Renal cortex interstitium (tissue), 11 donors: ENCODE measurements around the gene TNS4. TPM values are rescaled to one million over a fixed set of nuclear protein-coding genes. Genes with fewer than 3 reads are reported as not detected.

Experiments used
- DNase-seq, 11 donors: peaks; one replicate each; pipeline ENCODE4 v3.0.0-alpha.2; 2013; ENCODE audit warnings: low read depth in 9 of 11, low spot score in 4 of 11; ENCODE audit errors: extremely low read depth in 1 of 11
- polyA plus RNA-seq, 3 donors: library from polyadenylated mRNA; unstranded; fragments of 120-200 nt; gene quantifications; one replicate each; pipeline ENCODE4 v1.2.1, GENCODE V29; 2013; ENCODE audit not compliant: insufficient read length in 3 of 3

TNS4 gene
- polyA plus RNA-seq, 3 donors, result 0.03 to 0.06 (median 0.03) TPM

DNA sequence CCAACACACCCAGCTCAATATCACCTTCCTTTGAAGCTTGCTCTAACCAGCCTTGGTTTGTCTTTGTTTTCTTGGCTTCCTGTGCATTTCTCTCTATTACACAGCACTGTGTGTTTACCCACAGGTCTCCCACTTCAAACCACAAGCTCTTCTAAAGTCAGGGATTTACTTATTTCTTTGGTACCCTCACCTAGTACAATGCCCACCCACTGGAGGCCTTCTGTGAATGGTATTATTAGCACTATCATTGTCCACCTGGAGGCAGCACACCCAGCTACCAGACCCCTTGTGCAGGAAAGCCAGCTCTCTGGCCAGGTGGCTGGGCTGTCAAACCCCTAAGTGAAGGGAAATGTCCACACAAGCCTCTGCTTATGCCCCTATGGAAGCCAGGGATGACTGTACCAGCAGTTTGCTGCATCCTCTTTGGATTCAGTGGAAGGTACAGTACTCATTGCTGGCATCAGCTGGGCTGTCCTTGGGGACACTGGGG is 74.4 kb downstream of the TNS4 start:
- no peak for DNase-seq

Other genes with a start within 250 kb of the TNS4 start
- gene CDC6, start 213.7 kb downstream of the TNS4 start, polyA plus RNA-seq, result 10 to 100 TPM; 17.1 to 27.8 (median 25.1) TPM
- gene RARA, start 192.4 kb downstream of the TNS4 start, polyA plus RNA-seq, result 10 to 100 TPM; 37.9 to 41.5 (median 41.0) TPM
- under 1 TPM in 1 of 3 donors, not detected in 2; 0.32 TPM for gene GJD3, start 136.9 kb downstream of the TNS4 start, polyA plus RNA-seq
- gene TOP2A, start 83.7 kb downstream of the TNS4 start, polyA plus RNA-seq, result 100 to 1,000 TPM; 154 to 213 (median 186) TPM
- gene IGFBP4, start 58.2 kb downstream of the TNS4 start, polyA plus RNA-seq, result 100 to 1,000 TPM; 336 to 355 (median 341) TPM
- gene CCR7, start 63.8 kb upstream of the TNS4 start, polyA plus RNA-seq, result under 1 TPM; 0.11 to 0.48 (median 0.33) TPM
- gene SMARCE1, start 146.2 kb upstream of the TNS4 start, polyA plus RNA-seq, result 100 to 1,000 TPM; 236 to 258 (median 256) TPM
- under 1 TPM; 0.06 to 0.21 (median 0.17) TPM for gene KRT222, start 163.6 kb upstream of the TNS4 start, polyA plus RNA-seq
- not detected for gene KRT24, start 202.1 kb upstream of the TNS4 start, polyA plus RNA-seq